GM19452 (cell line): ENCODE results near the gene SLX9.
"Not testable (repeated sequence)": the region's sequence is repeated elsewhere in the genome, so short reads cannot be mapped to it uniquely, and the experiment has no call there.

Source experiments
- ATAC-seq: cut with Tn5 transposase; IDR thresholded peaks from one replicate; pipeline ENCODE4 v1.9.1; 2021; ENCODE audit not compliant: unreplicated experiment

SLX9 gene

DNA sequence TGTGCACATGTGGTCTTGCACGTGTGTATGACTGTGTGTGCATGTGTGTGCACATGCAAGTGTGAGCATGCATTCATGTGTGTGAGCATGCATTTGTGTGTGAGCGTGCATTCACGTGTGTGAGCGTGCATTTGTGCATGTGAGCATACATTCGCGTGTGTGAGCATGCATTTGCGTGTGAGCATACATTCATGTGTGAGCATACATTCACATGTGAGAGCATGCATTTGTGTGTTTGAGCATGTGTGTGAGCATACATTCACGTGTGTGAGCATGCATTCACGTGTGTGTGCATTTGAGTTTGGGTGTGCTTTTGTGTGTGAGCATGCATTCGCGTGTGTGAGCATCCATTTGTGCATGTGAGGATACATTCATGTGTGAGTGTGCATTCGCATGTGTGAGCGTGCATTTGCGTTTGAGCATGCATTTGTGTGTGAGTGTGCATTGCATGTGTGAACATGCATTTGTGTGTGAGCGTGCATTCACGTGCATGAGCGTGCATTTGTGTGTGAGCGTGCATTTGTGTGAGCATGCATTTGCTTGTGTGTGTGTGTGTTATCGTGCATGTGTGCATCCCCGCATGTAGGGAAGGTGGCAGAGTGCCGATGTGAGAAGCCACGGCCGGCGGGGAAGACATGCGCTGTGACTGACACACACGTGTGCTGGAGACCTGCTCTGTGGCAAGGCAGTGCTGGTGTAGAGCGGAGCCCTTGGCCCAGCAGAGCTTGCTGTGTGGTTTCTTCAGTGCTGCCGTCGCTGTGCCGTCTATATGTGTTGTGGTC lies 37.4 kb upstream of the SLX9 start:
- ATAC-seq = no peak

DNA sequence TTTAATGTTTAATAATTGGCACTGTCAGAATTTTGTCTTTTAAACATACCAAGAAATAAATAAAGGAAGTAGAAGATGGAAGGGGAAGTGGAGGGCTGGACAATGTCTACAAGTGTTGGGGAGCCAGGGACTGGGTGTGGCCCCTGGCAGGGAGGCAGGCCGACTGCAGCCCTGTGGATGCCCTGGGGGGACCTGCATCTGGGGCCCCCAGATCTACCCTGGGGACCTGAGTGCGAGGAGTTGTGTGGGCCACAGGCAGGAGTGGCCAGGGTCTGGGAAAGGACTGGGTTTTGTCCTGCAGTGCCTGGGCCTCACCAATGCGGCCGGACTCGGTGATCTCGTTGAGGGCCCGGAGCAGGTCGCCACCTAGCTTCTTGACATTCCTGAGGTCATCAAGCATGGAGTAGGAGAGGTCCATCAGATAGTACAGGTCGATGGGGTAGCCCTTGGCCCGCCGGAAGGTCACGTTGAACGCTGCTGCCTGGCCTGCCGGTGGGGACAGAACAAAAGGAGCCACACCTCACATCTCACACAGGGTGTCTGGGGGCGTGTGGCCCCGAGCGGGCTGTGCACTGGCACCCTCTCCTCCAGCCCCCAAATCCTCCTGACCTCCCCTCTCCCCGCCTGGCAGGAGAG lies 36.7 kb upstream of the SLX9 start:
- no peak for ATAC-seq

DNA sequence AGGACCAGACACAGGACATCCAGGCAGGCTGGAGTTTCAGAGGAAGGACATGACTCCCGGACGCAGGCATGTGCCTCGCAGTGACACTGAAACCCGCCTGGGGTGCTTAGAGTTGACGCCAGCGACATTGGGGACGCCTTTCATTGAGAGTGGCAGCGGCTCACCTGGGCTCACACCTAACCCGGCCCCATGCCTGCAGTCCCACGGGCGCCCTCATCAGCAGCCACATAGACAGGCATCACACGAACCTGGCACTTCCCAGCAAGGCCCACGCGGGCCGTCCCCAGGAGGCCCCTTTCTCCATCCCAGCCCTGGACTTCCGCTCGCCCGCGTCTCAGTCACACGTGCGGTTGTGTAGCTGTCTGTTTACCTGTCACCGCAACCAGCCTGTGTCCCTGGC lies 36.1 kb upstream of the SLX9 start:
- ATAC-seq = no peak

DNA sequence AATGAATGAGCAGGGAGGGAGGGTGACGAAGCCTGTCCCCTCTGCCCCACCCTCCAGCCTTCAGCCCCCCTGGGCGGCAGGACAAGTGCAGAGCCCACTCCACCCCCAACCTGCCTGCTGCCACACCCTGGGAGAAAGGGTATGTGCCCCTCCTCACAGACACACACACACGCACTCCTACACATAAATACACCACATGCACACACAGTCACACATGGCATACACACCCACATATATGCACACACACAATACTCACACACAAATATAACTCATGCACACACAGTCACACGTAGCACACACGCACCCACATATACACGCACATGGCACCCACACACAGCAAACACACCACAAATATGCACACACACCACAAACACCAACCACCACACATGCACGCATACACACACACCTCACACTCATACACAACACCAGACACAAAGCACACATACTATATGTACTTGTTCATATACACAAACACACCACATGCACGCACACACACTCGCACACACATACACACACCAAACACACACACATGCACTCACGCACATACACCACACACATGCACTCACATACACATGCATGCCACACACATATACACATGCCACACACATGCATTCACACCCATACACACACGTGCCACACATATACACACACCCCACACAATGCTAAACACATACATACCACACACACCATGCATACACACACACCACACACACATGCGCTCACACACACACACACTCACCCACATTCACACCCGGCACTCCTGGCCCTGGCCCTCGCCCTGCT lies 35.5 kb upstream of the SLX9 start:
- ATAC-seq = no peak

DNA sequence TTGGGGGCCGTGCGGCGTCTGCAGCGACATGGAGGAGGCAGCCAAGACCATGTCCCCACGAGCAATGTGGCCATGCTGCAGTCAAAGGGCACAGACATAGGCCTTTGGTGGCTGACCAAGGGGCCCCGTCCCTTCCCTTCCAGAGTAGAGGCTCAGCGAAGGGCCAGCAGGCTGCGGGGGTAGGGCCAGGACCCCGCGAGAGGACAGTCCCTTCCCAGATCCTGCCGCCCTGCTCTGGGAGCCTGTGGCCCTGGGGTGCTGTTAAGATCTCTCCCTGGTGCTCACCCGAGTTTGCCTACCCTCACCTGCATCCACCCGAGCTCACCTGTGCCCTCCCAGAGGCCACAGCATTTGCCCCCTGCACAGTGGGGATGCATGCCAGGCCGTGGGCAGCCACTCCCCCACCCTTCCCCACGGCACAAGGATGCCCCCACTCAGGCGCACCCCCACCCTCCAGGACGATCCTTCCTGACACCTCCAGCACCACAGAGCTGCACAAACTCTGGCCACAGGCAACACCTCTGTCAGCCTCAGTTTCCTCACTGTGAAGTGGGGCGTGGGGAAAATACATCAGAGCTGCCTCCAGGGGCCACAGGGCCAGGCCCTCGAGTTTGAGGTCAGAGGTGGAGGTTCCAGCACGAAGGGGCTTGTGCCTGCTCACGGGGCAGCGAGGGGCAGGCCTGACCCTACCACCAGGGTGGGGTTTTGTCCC lies 34.7 kb upstream of the SLX9 start:
- ATAC-seq = no peak

DNA sequence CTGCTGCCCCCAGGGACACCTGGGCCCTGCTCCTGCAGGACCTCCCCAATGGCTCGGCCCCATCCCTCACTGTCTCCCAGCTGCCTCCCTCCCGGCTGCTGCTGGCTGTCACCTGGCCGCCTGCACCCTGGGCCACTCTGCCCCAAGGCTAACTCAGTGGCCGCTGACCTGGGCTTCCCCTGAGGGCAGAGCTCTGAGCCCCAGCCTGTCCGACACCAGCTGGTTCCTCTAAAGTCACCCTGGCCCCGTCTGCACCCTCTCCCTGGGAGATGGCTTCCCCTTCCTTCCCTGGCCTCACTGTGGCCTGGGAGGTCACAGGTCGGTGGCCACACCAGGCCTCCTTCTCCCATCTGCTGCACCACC lies 34.1 kb upstream of the SLX9 start:
- no peak for ATAC-seq

DNA sequence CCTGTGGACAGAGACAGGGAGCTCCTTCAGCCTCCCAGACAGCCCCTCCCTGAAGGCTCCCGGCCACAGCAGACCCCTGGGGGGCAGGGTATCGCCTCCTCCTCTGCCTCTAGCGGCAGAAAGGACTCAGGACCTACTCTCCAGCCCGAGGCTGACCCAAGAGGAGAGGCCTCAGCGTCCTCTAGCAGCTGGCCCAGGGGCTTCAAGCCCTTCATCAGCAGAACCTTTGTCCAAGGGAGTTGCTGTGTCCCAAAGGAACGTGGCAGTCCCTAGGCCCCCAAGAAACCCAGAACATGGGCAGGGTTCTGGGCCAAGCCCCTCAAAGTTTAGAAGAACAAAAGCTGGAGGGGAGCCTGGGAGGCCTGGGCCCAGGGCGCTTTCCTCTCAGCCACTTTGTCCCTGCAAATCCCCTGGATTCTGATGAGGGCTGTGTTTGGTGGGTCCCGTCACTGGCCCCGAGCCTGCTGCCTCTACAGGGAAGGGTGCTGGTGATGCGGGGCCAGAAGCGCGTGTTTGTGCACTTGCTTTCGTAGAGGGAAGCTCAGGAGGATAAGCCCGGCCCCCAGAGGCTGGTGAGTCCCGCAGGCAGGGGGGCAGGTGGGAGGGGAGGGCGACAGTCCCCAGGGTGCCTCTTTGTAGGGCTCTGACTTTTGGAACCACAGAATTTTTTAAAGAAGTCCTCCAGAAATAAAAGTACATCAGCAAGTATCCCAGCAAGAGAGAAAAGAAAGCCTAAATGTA lies 32.4 kb upstream of the SLX9 start:
- ATAC-seq = no peak

DNA sequence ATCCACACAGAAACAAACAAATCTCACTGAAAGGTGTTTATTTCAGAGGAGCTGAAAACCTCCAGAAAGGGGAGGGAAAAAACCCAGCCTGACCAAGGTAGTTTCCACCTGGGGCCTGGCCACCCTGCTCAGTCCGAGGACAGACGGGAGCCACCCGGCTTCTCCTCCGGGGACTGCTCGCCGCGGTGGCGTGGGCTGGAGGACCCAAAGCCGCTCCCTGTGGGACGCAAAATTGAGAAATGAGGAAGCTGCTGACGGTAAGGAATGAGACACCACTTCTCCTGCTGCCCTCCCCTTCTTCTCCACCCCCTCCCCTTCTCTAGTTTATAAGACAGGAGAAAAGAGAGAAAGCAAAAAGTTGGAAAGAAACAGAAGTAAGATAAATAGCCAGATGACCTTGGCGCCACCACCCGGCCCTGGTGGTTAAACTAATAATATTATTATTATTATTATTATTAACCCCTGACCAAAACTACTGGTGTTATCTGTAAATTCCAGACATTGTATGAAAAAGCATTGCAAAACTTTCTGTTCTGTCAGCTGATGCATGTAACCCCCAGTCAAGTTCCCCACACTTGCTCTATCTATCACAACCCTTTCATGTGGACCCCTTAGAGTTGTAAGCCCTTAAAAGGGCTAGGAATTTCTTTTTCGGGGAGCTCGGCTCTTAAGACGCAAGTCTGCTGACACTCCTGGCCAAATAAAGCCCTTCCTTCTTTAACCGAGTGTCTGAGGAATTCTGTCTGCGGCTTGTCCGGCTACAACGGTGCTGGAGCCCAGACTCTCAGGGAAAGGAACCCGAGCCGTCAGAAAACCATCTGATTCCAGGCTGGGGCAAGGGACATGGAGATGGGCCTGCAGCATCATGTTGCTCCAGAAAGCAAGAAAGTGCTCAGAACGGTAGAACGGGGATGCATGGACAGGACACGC lies 31.6 kb upstream of the SLX9 start:
- ATAC-seq = no peak

DNA sequence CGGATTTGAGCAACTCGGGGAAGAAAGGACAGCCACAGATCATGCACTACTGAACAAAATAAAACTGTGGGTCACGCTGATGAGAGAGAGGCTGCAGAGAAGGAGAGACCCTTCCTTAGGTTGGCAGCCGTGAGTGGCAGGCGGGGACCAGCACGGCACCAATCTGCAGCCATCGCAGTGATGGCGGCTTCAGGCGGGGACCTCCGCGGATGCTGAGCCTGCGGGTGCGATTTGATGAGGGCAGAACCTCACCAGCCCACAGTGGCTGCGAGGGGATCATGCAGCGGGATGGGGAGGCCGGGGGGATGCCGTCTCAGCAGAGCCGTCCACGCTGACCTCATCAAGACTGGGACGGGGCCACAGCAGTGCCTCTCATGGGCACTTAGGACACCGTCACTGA lies 30.9 kb upstream of the SLX9 start:
- no peak for ATAC-seq

DNA sequence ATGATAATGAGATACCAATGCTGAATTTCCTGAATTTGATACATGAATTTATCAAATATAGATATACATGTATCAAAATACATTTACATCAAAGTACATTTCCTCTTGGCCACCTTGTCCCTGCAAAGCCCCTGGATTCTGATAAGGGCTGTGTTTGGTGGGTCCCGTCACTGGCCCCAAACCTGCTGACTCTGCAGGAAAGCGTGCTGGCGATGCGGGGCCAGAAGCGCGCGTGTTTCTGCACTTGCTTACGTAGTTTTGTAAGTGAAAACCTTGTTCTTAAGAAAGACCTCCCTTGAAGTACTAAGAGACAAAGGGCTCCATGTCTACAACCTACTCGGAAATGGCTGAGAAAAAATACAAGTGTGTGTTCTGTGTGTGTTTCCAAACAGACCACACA lies 30.1 kb upstream of the SLX9 start:
- ATAC-seq = no peak

DNA sequence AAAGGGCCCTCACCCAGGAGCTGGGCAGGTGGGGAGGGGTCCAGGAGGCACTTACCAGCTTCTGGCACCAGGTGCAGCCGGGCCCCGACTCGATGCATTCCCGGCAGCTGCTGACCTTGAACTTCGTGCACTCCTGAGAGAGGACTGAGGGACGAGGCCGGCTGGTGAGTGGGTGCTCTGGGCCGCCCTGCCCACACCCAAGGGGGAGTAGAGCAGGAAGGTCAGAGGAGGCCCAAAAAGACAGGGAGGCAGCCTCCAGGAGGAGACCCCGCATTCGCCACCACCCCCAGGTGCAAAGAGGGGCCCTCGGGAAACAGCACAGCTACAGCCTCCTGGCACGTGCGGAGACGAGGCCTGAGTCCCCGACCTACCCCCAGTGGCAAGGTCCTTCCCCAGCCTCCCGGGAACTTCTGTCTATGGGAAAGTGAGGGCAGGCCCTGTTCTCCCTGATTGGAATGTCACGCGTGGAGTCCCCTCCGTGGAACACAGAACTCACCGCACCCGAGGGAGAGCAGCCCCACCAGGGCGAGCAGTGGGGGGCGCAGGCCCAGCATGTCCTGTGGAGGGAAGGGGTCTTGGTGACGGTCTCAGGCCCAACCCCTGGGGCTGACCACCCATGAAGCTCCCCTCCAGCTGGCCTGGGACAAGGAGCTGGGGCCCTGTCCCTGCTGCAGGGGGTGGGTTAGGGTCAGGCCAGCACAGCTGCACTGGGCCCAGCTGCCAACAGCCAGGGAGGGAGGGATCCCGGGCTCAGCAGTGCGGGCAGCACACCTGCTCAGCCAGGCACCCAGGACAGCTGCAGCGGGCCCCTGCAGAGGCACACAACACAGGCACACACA lies 29.4 kb upstream of the SLX9 start:
- ATAC-seq = no peak

DNA sequence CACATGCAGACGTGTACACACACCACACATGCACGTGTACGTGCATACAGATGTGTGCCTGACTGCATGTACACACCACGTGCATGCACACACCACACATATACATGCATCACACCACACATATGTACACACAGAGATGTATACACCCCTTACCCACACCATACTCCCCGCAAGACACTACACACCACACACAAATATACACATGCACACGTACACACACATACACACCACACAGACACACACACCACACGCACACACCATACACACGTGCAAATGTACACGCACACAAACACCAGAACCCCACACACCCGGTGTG lies 28.8 kb upstream of the SLX9 start:
- no peak for ATAC-seq

DNA sequence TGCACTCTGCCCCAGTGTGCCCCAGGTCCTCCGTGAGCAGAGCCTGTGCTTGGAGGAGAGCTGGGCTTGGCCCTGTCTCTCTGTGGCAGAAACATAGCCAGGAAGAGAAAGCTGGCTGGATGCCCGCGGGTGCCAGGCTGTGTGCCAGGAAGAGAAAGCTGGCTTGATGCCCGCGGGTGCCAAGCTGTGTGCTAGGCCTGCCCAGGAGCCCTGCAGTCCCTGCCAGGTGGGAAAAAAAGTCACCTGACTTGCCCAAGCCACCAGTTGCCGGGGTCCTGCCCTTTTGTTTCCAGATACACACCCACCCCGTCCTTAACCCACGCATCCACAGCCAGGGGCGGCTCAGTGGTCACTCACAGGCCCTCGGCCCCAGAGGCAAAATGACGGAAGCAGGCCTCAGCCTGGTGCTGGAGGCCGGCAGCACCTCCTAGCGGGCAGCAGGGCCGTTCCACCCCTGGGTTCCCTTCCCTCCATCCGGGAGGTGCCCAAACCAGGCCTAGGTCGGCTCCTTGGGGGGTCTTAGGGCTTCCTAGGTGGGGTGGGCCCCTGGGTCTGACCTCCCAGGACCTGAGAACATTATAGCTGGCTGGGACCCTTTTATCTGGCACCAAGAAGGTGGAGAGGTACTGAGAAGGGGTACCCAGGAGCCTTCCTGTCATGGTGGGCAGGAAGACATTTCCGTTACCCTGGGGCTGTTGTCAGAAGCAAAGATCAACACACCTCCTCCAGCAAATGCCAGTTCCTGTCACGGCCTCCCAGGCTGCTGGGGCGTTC lies 28.3 kb upstream of the SLX9 start:
- ATAC-seq = no peak

DNA sequence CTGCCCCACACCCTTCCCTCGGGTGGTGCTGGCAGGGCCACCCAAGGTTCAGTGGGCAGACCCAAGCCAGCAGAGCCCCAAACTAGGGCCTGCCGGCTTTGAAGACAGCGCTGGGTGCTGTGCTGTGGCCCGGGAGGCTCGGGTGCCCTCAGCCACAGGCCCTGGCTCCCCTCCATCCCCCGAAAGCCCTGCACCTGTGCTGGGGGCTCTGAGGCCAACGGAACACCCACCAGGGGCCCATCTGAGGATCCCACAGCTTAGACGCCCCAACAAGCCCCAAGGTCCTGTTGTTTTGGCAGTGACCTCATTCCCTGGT lies 27.7 kb upstream of the SLX9 start:
- no peak for ATAC-seq

DNA sequence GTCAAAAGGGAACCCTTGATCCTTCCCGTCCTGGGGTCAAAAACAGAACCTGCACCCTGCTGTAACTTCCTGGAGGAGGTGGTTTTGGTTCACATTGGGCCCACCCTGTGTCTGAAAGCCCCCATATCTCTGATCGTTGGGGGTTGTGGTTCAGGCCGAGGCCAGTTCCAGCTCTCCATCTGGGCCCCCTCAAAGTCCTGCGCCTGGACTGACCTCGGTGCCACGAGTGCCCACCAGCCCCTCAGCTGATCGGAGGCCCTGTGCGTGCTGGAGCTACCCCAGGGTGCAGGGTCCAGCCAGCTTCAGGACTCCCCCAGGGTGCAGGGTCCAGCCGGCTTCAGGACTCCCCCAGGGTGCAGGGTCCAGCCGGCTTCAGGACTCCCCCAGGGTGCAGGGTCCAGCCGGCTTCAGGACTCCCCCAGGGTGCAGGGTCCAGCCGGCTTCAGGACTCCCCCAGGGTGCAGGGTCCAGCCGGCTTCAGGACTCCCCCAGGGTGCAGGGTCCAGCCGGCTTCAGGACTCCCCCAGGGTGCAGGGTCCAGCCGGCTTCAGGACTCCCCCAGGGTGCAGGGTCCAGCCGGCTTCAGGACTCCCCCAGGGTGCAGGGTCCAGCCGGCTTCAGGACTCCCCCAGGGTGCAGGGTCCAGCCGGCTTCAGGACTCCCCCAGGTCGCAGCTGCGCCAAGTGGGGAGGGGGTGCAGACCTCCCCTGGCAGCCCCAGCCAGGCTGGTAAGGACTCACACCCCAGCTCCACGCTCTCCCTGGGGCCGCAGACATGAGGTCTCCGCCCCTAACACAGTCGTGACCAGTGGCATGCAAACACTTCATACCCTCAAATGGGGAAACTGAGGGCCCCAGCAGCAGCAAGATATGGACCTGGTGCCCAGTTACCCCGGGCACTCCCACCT lies 27.1 kb upstream of the SLX9 start:
- ATAC-seq = not testable (repeated sequence)

DNA sequence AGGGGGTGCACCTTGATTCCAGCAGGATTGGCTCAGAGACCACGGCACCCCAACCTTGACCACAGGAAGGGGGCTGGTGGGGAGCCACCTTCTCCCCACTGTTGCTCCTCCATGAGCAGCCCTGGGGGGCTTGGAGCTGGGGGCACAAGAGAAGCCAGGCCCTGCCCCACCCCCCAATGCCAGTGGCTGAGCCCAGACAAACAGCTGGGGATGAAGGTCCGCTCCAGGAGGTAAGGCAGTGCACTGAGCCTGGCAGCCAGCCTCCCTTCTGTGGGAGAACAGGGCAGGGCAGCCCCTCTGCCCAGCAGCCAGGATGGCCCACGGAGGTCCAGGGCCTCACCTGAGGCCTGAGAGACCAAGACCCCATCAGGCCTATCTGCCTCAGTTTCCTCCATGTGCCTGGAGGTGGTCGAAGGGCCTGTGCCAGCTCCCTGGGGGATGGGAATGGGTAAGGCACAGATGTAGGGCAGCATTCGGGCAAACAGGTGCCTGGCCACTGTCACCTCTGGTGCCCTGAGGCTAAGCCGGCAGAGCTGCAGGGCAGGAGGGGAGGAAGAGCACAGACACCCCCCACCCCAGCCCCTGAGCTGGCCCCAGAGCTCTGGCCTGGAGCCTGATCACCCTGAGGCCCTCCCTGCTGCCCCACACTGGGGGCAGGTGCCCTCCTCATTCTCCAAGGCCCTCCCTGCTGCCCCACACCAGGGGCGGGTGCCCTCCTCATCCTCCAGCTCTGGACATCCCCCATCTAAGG lies 26.2 kb upstream of the SLX9 start:
- ATAC-seq = no peak
